ENCODE measurements around the gene ST7L. TPM values are rescaled to one million over a fixed set of nuclear protein-coding genes. Genes with fewer than 3 reads are reported as not detected.

Gene ST7L
- total and polyA plus RNA-seq, 9 of the 15 experiments (the other 6 are each of a cell fraction or from before 2014, with no cell fraction given): 9.0 to 32.5 (median 26.6) TPM

GRCh38 chr1:112575154-112575804, 43.7 kb downstream of the ST7L start (continued):
- TF ChIP-seq ZBTB1 (CRISPR knock-in tag; IDR thresholded peaks at IDR 0.05; ENCODE audit: borderline replicate concordance, low read depth) (no peak), WHSC1 (IDR thresholded peaks at IDR 0.05; ENCODE audit: low read length) (no peak), NCOA4 (IDR thresholded peaks at IDR 0.05; ENCODE audit: partially characterized antibody) (no peak), MTA3 (IDR thresholded peaks at IDR 0.05; ENCODE audit: borderline replicate concordance) (peak; percentile 63; the same call in 1 of the 2 replicates), SREBF1 (IDR thresholded peaks at IDR 0.05; ENCODE audit: borderline replicate concordance, low read depth, low read length) (no peak), HNRNPK (IDR thresholded peaks at IDR 0.05; ENCODE audit: low read depth, low read length, poor library complexity, severe bottlenecking) (no peak), YBX1 (IDR thresholded peaks at IDR 0.05) (no peak), ZNF766 (CRISPR knock-in tag; conservative IDR thresholded peaks at IDR 0.05) (no peak), MIER1 (IDR thresholded peaks at IDR 0.05; ENCODE audit: low read depth) (no peak), BRD9 (IDR thresholded peaks at IDR 0.05; ENCODE audit: low read depth, partially characterized antibody) (no peak), PBX2 (CRISPR knock-in tag; IDR thresholded peaks at IDR 0.05; ENCODE audit: low read depth) (no peak), PBX2 (tag; conservative IDR thresholded peaks at IDR 0.05; ENCODE audit: low read depth) (peak; percentile 70), PRDM10 (IDR thresholded peaks at IDR 0.05; ENCODE audit: partially characterized antibody) (no peak), MEIS2 (IDR thresholded peaks at IDR 0.05; ENCODE audit: partially characterized antibody) (peak; percentile 91), ZNF696 (CRISPR knock-in tag; conservative IDR thresholded peaks at IDR 0.05) (no peak), ZNF444 (CRISPR knock-in tag; IDR thresholded peaks at IDR 0.05) (no peak), KDM5B (IDR thresholded peaks at IDR 0.05; ENCODE audit: insufficient replicate concordance, low read depth, low read length) (no peak), ILK (tag; IDR thresholded peaks at IDR 0.05; ENCODE audit: borderline replicate concordance, low read depth) (no peak), ZFX (CRISPR knock-in tag; IDR thresholded peaks at IDR 0.05) (no peak), ZNF57 (CRISPR knock-in tag; IDR thresholded peaks at IDR 0.05) (no peak), XRCC5 (IDR thresholded peaks at IDR 0.05; ENCODE audit: low read depth, low read length) (no peak)

Measured in K562 (cell line).